Omental fat pad (tissue), 4 donors: Measurements from ENCODE around the gene ISLR2. TPM values are rescaled to one million over a fixed set of nuclear protein-coding genes. Genes with fewer than 3 reads are reported as not detected.

ENCODE experiments used
- ATAC-seq: fragments of 150-250 bp; one replicate; pipeline ENCODE4 v1.9.1; 2016; ENCODE audit warnings: mild to moderate bottlenecking, moderate library complexity; ENCODE audit not compliant: low FRiP score
- DNase-seq: peaks from one replicate; pipeline ENCODE4 v3.0.0-alpha.2; 2019; ENCODE audit warnings: low spot score
- total RNA-seq, 4 donors: library from RNA; depleted of rRNA; stranded (reverse); fragments of >200 nt; gene quantifications; one replicate each; pipeline ENCODE4 v1.1.0, GENCODE V29; 2016
- TF ChIP-seq, protein P1 (sequence below), 3 donors: fragments of 450-650 bp; IDR thresholded peaks; one replicate each; pipeline ENCODE4 v1.5.1; 2016 to 2017; ENCODE audit warnings: antibody characterized with exemption in 3 of 3, mild to moderate bottlenecking in 3 of 3, moderate library complexity in 2 of 3

The ISLR2 gene
- total RNA-seq, 4 donors from 2014 or later: 0.69 to 4.7 (median 1.1) TPM; not detected in 1

DNA sequence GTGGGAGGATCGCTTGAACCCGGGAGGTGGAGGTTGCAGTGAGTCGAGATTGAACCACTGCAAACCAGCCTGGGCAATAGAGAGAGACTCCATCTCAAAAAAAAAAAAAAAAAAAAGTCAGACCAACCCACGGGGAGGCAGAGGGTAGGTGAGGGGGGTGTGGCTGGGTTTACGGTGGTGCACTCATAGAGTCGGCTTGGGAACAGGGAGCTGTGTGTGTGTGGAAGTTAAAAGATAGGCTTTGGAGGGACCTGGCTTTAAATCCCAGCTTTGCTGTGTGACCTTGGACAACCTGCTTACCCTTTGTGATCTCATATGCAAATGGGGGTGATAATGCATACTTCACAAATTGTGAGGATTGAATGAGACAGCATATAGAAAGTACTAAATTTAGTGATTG is 10.0 kb upstream of the ISLR2 start:
- TF ChIP-seq, protein P1, sequence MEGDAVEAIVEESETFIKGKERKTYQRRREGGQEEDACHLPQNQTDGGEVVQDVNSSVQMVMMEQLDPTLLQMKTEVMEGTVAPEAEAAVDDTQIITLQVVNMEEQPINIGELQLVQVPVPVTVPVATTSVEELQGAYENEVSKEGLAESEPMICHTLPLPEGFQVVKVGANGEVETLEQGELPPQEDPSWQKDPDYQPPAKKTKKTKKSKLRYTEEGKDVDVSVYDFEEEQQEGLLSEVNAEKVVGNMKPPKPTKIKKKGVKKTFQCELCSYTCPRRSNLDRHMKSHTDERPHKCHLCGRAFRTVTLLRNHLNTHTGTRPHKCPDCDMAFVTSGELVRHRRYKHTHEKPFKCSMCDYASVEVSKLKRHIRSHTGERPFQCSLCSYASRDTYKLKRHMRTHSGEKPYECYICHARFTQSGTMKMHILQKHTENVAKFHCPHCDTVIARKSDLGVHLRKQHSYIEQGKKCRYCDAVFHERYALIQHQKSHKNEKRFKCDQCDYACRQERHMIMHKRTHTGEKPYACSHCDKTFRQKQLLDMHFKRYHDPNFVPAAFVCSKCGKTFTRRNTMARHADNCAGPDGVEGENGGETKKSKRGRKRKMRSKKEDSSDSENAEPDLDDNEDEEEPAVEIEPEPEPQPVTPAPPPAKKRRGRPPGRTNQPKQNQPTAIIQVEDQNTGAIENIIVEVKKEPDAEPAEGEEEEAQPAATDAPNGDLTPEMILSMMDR (IDR thresholded peaks at IDR 0.05): no peak
- ATAC-seq: no peak
- no peak for DNase-seq

DNA sequence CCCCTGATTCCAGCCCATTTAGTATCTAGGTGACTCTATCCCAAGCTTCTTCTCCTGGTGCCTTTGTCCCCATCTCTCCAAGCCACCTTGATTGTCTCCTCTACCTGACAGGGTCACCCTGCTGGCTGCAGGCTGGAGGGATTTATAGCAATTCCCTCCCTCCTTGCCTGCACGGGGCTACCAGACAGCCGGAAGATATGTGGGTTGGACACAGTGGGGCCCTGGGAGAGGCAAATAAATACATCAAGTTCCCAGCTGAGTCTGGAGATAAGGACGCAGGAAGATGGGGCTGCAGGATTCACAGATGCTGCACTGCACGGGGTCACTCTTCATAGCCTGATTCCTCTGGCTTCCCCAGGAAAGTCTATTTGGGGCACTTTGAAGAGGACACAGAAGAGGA is 9.3 kb upstream of the ISLR2 start:
- no peak for DNase-seq
- ATAC-seq: no peak
- TF ChIP-seq, protein P1 (IDR thresholded peaks at IDR 0.05): no peak

DNA sequence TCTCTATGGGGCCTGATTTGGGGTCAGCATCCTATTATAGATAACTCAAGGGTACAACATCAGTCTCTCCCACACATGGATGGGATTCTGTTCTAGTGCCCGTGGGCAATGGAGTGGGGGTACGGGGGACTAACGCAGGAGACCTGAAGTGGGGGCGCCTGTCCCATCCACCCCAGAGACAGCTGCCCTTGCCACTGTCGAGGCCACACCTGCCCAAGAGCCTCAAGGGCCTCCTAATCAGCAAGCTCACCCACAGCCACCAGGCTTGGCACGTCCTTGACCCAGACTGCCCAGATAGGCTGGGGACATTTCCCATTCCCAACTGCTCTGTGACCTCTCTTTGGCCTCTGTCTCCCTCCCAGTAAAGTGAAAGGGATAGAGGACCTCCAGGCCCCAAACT is 8.5 kb upstream of the ISLR2 start:
- TF ChIP-seq, protein P1 (IDR thresholded peaks at IDR 0.05): no peak
- ATAC-seq: no peak
- no peak for DNase-seq

DNA sequence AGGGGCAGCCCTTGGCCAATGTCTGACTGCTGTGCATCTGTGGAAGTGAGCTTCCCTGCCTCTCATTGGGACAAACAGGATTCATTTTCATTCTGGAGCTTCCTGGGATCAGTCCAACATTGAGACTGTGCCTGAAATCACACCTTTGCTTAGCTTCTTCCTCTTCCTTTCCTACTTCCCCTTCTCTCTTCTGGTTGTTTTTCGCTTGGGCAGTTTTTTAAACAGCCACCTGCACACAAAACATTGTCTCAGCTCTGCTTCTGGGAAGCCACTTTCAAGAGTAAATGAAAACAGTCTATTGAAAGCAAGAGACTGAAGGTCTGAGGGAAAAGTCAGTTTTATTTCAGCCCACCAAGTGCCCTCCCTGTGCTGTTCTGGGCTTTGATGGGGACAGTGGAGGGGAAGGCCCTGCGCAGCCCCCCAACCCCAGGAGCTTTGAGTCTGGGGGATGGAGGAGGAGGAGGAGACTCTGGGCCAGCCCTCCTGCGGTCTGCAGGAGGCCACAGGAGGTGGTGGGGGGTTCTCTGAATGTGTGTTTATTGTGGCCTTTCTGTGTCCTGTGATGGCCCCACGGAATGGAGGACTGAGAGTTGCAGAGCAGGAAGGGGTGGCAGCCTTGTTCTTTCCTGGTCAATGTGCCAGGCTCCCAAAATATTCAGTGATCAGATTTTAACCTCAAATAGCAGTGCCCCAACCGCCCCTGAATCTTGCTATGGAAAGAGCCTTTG is 7.8 kb upstream of the ISLR2 start:
- no peak for DNase-seq
- ATAC-seq: no peak
- TF ChIP-seq, protein P1 (IDR thresholded peaks at IDR 0.05): no peak

DNA sequence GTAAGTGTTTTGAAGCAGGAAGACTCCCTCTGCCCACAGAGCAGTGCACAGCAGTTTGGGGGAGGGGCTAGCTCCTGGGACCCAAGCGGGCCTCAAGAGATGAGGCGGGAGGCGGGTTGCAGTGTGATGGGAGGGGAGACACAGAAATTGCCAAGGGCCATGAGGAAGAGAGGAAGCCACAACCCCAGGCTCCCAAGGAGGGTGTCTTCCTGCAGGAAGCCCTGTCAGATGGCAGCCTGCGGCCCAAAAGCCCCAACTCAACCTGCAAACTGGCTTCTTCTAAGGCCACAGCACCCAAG is 7.3 kb upstream of the ISLR2 start:
- DNase-seq: no peak
- TF ChIP-seq, protein P1 (IDR thresholded peaks at IDR 0.05): no peak
- ATAC-seq: no peak

DNA sequence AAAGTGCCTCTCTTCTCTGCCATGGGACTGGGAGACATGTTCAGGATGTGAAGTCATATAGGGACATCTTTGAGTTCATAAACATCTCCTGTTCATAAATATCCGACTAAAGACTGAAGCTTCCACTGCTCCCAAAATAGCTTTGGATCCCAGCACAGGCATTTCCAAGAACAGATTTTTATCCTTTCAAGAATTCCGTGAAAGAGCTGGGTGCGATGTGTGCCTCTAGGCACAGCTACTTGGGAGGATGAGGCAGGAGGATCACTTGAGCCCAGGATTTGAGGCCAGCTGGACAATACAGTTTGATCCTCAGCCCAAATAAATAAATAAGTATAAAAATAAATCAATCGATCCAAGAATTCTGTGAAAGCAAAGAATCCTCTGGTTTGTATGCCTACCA is 6.7 kb upstream of the ISLR2 start:
- TF ChIP-seq, protein P1 (IDR thresholded peaks at IDR 0.05): no peak
- no peak for ATAC-seq
- DNase-seq: no peak

DNA sequence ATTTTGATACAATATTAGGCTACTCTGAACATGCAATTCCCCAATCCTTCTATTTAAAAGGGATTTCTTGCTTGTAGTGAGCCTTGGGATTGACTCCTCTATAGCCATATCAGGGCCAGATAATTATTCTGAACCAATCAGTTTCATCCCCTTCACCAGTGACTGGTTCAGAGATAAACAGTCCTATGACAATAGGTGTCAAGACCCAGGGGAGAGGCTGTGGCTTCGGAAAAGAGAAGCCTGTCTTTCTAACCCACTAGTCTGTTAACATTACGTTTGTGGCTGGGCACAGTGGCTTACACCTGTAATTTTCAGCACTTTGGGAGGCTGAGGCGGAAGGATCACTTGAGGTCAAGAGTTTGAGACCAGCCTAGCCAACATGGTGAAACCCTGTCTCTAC is 6.2 kb upstream of the ISLR2 start:
- no peak for ATAC-seq

More for the DNA sequence above, 6.2 kb upstream of the ISLR2 start:
- DNase-seq: no peak
- TF ChIP-seq, protein P1 (IDR thresholded peaks at IDR 0.05): no peak
